ENCODE results near the gene EGFR.

Gene EGFR

DNA sequence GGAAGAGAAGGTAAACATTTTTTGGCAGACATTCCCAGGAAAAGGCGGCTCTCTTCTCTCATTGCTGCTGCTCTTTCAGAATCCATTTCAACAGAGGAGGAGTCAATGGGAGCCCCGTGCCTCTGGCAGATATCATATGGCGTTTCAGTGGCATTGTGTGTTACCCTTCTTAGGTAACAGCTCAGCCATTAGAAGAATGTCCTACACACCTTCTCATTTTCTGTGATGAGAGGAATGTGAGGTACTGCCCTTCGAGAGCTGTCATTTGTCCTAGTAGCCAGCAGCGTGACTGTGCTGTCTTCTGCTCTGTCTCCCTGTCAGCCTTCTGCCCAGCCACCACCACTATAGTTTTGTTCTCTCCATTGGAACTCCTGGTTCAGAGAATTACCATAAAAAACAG, 102.4 kb downstream of the EGFR start:
- no peak for DNase-seq (ENCODE audit: low read depth in 2 of 2, low spot score in 1 of 2)

DNA sequence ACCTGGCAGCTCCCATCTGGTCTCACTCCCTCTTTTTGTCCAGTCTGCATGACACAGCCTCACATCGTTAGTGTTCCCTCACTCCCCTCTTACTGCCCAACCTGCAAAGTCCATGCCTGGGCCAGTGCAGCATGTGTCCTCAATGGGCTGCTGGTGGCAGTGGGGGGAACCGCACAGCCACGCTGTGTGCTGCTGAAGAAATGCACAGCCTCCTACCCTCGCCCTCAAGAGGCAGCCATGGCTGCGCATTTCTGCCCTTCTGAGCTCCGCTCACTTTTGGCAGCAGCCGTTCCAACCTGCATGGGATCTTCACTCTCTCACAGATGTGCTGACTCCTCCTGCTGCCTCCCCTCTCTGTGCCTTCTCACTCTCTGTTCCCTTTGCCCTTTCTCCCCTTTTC, 103.4 kb downstream of the EGFR start:
- DNase-seq (ENCODE audit: low read depth in 2 of 2, low spot score in 1 of 2) = no peak

DNA sequence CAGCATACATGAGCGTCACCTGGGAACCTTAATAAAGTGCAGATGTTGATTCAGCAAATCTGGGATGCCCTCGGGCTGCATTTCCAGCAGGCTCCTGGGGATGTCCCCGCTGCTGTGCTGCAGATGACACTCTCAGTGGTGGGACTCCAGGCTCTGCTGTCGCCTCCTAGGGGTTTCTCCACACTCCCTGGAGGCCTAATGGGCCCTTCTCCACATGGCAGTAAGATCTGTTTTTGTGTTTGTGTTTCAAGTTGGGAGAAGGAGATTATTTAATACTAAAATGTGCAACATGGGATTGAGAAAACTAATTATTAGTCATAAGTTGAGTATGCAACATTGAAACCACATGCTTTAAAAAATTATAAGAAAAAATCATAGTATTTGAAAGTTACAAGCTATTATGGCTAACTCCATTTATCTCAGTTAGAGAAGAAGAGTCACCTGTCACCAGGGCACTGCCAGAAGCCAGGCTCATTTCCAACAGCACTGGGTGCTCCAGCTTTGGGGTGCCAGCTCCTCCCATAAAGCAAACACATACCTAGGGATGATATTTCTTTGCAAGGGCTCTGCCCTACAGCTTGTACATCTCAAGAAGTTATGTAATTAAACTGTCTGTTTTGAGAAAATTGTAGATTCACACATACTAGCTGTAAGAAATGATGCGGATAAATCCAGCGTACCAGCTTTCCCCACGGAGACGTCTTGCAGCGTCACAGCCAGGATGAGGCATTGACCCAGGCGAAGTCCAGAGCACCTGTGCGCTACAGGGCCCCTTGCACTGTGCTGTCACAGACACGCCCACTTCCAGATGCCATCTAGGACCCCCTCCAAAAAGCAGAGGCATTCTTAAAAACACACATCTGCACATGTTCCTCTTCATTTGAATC, 106.4 kb downstream of the EGFR start:
- no peak for DNase-seq (ENCODE audit: low read depth in 2 of 2, low spot score in 1 of 2)

DNA sequence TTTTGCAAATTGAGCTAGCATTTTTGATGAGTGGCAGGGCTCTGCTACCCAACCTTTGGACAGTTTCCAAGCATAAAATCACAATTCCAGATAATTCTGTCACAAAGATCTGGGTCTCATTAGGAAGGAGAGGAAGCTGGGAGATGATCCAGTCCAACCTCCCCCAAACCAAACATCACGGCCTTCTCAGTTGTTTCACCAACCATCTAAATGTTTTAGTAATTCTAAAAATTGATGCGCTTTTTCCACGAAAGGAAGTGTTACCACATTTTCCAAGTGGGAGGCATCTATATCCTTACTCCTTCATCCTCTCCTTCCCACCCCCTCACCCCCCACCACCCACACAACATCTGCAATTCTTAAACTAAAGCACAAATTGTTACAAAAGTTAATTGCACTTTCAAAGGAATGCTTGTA, 108.3 kb downstream of the EGFR start:
- no peak for DNase-seq (ENCODE audit: low read depth in 2 of 2, low spot score in 1 of 2)

DNA sequence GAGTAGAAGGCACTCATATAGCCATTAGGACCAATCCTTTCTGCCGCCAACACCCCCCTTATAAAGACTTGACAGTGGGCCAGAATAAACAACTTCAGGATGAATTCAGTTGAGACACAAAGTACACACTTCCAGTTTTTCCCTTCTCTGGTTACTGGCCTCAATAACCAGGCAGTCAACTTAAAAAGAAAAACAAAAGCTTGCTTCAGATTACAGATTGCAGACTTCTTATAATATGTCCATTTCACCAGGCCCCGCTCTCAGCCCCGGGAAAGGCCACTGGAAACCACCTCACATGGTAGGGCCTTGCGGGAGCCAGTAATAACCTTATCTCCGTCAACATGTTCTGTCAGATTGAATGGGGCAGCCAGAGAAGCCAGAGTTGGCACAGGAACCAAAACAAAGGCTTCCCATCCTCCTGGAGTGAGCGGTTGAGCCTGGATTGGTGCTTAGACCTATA, 108.8 kb downstream of the EGFR start:
- DNase-seq (ENCODE audit: low read depth in 2 of 2, low spot score in 1 of 2) = no peak

DNA sequence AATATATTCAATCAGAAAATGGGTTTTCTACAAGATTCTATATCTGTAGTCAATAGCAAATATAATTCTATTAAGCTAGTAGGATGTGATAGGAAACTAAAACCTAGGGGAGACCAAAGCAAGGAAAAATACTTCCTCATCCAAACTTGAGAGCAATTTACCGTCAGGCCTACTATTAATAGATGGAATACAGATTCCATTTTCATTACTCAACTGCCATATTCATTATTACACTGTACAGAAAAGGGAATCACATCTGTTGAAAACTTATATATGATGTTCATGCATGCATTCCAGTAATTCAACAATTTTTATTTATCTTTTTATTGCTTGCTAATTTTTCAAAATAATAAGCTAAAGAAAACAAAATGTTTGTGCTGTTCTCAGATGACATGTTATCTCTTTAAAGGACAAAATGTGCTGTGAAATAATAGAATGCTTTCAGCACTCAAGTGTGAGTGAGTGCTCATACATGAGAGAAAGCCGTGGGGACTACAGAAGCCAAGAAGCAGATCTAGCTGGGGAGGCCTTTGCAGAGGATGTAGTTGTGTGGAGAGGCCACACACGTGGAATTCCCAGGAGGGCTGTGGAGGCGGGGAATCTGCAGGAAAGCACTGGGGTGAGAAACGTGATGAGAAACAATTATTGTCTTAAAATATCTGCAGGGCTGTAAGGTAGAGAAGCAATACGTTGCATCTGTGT, 110.0 kb downstream of the EGFR start:
- no peak for DNase-seq (ENCODE audit: low read depth in 2 of 2, low spot score in 1 of 2)

DNA sequence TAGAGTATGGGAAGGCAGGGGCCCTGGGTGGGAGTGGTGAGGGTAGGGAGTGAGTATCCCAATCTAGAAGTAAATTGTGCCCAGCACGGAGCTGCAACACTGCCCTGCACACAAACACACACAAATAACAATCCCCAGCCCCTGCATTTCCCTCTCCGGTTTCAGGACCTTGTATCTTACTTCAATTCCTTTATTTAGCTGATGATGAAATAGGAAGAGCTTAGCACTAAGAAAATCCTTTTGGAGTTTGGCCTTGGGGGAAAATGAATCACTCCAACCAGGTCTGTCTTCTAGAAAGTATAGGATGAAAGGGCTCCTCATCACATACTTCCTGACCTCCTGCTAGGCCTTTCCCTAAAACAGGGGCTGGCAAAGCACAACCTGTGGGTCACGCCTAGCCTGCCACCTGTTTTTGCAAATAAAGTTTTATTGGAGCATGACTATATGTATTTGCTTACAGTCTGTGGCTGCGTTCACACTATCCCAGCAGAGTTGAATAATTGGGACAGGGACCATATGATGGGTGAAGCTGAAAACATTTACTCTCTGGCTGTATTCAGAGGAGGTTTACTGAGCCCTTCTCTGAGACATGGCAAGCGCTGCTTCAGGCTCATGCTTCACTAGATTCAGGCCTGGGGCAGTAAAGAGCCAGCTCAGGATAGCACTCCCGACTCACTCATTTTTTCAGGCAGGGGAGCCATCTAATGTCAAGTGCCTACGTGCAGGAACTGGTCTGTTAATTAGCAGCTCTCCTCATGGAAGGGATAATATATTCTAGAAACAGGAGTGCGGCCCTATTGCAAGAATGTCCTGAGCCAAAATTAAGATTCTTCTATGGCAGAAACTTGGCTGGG, 111.0 kb downstream of the EGFR start:
- no peak for DNase-seq (ENCODE audit: low read depth in 2 of 2, low spot score in 1 of 2)

DNA sequence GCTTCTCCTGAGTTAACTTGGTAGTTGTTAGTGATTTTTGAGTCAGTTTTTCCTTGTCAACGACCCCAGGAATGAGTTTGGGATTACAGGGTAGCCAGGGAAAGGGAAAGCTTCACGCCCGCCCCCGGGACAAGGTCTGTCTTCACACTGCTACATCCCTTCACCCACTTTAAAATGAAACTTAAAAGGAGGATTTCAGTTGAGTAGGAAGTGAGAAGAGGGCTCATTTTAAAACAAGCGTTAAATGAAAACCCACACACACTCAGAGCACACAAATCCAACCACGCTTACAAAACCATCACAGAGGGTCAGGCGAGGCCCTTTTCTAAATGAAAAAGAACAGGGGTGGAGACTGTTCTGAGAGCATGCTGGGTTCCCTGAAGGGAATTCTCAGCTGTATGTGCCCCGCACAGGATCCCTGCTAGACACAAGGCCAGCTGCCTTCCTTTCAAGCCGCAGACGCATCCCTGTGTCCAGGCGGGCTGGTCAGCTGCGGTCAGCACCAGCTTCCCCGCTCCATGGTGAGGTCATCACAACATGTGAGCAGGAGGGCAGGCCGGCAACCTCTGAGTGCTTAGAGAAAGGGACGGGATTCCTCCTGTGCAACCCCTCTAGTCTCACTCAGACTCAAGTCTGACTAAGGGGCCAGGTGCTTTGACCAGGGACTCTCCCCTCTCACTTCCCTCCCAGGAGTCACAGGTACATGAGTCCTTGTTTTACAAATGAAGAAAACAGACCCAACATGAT, 111.8 kb downstream of the EGFR start:
- DNase-seq (ENCODE audit: low read depth in 2 of 2, low spot score in 1 of 2) = no peak

DNA sequence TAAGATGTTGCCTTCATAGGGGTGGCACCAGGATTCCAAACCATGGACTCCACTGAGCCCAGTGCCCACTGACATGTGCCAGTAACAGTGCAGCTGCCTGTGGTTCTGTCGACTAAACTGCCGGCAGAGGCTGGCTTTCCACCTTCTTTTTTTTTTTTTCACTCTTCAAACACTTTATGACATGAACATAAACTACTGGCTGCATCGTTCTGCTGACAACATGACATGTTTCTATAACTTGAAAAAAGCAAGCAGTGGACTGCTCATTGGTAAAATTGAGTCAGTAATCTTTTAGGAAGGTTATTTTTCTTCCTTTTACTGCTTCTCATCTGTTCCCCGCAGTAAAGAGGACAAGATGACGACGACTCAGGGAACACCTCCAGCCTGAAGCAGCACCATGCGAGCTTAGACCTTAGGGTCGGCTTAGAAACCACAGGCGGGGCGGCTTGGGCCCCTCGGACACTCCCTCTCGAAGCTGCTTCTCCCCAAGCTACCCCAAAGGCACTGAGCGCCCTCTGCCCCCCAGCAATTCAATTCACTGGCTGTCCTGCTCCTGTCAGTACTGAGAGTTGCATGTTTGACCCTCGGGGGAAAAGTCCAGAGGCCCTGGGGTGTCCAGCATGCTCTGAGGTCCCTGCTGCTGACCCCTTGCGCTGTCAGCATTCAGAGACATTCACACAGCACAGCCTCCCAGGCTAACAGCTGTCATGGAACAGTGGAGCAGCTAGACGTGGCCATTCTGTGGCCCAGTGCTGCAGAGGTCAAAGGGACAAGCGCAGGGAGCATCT, 112.5 kb downstream of the EGFR start:
- no peak for DNase-seq (ENCODE audit: low read depth in 2 of 2, low spot score in 1 of 2)

DNA sequence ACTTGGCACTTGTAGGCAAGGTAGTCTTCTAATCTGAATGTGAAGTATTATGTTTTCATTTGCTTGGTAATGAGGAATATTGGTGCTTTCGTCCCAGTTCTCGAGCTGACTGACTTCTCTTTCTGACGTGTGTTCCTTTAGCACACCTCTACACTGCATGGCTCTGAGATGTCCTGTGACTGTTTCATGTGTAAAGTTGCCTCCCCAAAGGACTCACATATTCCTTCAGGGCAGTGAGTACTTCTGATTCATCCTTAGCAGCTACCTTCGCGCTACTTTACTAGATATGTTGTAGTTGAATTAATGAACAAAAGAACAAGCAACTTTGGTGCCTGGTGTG, 113.7 kb downstream of the EGFR start:
- DNase-seq (ENCODE audit: low read depth in 2 of 2, low spot score in 1 of 2) = no peak

DNA sequence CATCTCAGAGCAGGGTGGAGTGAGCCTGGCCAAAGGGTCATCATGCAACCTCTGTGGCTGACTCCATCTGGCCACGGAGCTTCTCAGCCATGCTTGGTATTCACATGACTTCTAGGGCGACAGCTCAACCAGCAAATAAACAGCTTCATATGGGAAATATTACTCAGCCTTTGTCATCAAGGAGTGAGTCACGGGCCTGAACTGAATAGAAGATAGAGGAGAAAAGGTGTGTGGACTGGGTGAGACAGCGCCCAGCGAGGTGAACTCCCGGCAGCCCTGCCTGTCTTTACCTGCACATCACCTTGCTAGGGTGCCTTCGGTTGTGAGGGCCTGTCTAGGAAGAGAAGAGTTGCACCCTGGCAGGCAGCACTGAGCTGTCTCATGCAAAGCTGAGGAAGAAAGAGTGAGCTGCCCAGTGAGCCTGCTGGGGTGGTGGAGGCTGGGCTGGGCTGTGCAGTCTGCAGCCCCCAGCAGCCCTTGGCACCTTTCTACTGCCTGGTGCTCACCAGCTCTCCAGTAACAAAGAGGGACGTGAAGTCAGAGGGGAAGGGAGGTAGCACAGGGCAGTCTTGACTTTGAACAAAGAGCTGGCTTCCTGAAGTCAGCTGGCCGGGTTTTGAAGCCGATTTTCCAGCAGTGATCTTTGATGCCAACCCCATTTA, 114.2 kb downstream of the EGFR start:
- DNase-seq (ENCODE audit: low read depth in 2 of 2, low spot score in 1 of 2) = no peak

DNA sequence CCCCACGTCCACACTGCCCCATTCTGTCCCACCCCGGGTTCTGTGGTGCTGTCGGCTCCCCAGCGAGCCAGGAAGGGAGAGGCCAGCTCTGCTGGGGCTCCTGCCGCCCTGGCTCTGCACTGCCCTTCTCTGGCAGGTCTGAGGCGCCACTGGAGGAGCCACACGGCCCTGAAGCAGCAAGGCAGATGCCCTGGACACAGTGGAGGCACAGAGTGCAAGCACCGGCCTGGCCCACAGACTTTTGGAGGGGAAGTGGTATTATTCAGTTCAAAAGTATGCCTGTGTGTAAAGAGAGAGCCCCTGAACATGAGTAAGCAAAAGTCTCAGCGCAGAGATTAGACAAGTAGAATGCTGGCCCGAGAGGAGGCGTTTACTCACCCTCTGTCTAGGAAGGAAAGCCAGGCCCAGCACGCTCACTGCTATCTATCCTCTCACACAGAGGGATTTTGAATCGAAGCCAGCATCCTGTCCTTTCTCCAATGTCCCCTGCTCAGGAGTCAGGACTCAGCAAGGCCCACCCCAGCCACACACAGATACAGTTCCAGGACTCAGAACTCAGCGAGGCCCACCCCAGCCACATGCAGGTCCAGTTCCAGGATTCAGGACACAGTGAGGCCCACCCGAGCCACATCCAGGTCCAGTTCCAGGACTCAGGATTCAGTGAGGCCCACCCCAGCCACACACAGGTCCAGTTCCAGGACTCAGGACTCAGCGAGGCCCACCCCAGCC, 115.0 kb downstream of the EGFR start:
- no peak for DNase-seq (ENCODE audit: low read depth in 2 of 2, low spot score in 1 of 2)

DNA sequence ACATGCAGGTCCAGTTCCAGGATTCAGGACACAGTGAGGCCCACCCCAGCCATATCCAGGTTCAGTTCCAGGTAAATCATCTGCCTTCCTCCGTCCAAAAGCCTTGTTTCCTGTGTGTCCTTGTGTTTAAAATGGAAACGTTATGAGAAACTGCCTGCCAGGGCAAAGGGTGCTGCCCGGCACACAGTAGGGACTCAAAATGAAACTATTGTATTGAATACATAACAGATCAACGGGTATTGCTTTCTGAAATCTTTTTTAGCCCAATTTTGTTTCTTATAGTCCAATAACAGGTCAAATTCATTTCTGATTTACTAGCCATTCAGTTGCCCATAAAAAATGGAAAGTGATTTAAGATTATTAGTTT, 115.5 kb downstream of the EGFR start:
- no peak for DNase-seq (ENCODE audit: low read depth in 2 of 2, low spot score in 1 of 2)

DNA sequence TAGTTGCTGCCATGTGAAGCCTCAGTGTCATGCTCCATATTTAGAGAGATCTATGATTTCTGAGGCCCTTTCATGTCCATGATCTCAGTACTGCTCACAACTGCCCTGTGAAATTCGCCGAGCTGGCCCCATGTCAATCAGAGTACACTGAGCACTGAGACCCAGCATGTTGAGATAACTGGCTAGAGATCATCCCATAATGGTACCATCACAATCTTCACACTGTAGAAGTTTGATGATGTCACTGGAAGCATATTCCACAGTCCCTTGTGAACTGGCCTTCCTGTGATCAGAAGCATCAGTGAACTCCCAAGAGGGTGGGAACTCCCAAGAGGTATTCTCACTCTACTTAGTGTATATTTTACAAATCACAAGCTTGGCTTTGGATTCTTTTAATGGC, 116.0 kb downstream of the EGFR start:
- no peak for DNase-seq (ENCODE audit: low read depth in 2 of 2, low spot score in 1 of 2)

DNA sequence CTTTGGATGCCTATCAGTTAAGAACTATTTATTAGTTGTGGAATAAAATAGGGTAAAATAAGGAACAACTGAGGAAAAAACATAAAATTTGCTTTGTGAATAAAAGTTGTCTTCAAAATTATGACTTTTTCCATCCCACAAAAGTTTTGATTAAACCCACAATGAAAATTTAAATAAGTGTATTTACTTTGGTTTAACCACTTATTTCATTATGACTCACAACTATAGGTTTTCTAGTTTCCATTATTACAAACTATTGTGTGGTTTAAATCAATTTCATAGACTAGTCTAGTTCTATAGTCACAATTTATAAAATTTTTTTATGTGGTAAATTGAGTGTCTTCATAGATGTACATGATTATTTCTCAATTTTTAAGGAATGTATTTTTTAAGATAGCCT, 116.6 kb downstream of the EGFR start:
- no peak for DNase-seq (ENCODE audit: low read depth in 2 of 2, low spot score in 1 of 2)

DNA sequence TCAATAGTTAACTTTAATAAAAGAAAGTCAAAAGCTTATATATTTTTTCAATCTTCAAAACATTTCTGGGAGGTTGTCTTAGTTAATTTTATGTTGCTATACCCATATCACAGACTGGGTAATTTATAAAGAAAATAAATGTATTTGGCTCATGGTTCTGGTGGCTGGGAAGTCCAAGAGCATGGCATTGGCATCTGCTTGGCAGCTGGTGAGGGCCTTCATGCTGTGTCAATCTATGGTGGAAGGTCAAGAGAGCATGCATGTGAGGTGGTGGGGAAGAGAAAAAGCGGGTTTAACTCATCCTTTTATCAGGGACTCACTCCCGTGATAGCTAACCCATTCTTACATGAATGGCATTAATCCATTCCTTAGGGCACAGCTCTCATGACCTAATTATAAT, 119.8 kb downstream of the EGFR start:
- DNase-seq (ENCODE audit: low read depth in 2 of 2, low spot score in 1 of 2) = no peak

DNA sequence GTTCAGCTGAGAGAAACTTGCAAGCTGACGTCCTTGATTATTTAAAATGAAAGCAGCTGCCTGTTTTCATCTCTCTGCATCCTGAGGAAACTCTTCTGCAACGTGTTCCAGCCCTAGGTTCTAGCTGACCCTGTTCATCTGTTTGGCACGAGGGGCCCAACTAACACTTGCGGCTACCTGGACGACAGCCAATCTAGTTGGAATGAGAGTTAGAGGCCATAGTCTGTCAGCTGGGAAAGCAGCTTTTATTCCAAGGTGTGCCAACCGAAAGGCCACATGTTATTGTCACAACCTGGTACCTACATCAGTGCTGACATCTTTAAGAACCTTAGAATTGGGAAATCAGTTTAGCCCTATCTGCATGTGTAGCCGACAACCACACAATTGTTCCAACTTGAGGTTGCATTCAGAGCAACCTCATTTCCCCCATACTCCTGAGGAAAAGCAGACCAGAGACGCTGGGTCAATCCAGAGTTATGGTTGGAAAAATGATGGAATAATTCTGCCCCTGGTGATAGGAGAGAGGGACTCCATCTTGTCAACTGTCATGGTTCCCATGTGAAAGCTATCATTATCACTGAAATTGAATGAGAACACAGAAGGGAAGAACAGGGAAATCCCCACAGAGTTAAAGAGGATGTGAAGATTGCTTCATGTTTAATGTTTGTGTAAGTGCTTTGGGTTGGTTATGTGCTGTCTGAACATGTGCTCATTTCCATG, 121.6 kb downstream of the EGFR start:
- DNase-seq (ENCODE audit: low read depth in 2 of 2, low spot score in 1 of 2) = no peak

DNA sequence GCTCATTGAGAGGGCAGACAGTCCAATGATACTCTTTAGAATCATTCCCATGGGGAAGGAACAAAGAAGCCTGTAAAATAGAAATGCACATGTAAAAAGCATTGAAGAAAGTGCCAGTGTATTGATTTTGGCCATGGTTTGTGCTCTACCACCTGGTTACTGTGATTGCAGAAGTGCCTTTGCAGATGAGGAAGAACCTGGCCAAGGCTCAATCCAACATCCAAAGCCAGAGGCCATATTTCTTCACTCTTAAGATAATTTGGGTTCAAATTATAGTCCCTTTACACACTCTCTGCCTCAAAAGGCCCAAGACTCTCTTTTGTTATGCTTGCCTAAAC, 122.1 kb downstream of the EGFR start:
- no peak for DNase-seq (ENCODE audit: low read depth in 2 of 2, low spot score in 1 of 2)
